Hepatocyte (in vitro differentiated cells): ENCODE results near the gene GCDH.

ENCODE experiments used
- CTCF ChIP-seq: fragments of 200-600 bp; sonication (generic); IDR thresholded peaks from 2 replicates; pipeline ENCODE4 v1.5.1; 2016; ENCODE audit warnings: antibody characterized with exemption, mild to moderate bottlenecking; ENCODE audit not compliant: poor library complexity
- EZH2 ChIP-seq: fragments of 200-600 bp; sonication (generic); IDR thresholded peaks from 2 replicates; pipeline ENCODE4 v1.6.1; 2016; ENCODE audit warnings: antibody characterized with exemption, mild to moderate bottlenecking, borderline replicate concordance
- EZH2phosphoT487 ChIP-seq: fragments of 200-600 bp; sonication (generic); IDR thresholded peaks from one replicate; pipeline ENCODE4 v1.6.1; 2018; ENCODE audit warnings: antibody characterized with exemption, mild to moderate bottlenecking, low read depth, moderate library complexity; ENCODE audit not compliant: unreplicated experiment, severe bottlenecking

- TF ChIP-seq CTCF (no peak), EZH2 (no peak), EZH2phosphoT487 (no peak)
These were observed 46.8 kb upstream of the GCDH start for GRCh38 chr19:12843999-12844732.
